Right renal pelvis (tissue), 4 donors: Measurements from ENCODE around the gene ZNF575. TPM values are rescaled to one million over a fixed set of nuclear protein-coding genes. Genes with fewer than 3 reads are reported as not detected.

Source experiments
- DNase-seq, 4 donors: peaks; one replicate each; pipeline ENCODE4 v3.0.0-alpha.2; 2013; ENCODE audit warnings: low read depth in 4 of 4, low spot score in 3 of 4, missing footprints in 1 of 4
- polyA plus RNA-seq, 4 donors: library from polyadenylated mRNA; unstranded; fragments of 120-200 nt; gene quantifications; one replicate each; pipeline ENCODE4 v1.2.1, GENCODE V29; 2013; ENCODE audit not compliant: insufficient read length in 4 of 4

Gene ZNF575, protein sequence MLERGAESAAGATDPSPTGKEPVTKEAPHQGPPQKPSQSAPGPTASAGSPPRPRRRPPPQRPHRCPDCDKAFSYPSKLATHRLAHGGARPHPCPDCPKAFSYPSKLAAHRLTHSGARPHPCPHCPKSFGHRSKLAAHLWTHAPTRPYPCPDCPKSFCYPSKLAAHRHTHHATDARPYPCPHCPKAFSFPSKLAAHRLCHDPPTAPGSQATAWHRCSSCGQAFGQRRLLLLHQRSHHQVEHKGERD
- 1 to 10 TPM; 1.9 to 2.6 (median 2.0) TPM for polyA plus RNA-seq

DNA sequence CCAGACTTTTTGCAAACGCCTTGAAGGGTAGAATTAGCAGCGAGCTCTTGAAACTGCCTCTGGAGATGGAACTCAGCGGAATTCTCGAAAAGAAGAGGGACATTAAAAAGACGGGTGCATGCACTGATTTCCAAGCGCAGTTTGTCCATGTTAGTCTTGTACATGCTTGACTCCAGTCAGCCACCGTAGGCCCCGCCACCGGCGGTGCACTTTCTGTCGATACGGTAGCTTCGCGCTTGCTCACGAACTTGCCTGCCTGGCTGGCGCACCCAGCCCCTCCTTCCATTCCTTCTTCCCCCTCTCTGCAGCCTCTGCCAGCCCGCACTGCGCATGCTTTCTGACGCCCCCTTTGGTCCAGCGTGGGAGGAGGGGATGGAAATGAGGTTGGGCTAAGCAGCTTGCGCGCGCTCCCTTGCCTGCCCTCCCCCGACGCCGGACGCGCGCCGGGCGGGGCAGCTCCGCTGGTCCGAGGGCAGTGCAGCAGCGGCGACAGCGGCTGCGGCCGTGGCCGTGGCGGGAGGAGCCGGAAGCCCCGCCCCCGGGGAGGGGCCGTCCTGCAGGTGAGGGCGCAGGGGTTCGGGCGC lies at the start of gene ZNF575:
ZNF575 (plus strand) TSS at position 227 of the 584 bp plus-strand sequence. CDS start 1,235 bp downstream, outside the sequence.
- DNase-seq, result peak; percentile 91 to 96 (median 94)

- no peak for DNase-seq
Observed at GRCh38 chr19:43483281-43483680, 49.7 kb upstream of the ZNF575 start.

GRCh38 chr19:43485951-43486350 lies 47.0 kb upstream of the ZNF575 start:
- no peak for DNase-seq

DNA sequence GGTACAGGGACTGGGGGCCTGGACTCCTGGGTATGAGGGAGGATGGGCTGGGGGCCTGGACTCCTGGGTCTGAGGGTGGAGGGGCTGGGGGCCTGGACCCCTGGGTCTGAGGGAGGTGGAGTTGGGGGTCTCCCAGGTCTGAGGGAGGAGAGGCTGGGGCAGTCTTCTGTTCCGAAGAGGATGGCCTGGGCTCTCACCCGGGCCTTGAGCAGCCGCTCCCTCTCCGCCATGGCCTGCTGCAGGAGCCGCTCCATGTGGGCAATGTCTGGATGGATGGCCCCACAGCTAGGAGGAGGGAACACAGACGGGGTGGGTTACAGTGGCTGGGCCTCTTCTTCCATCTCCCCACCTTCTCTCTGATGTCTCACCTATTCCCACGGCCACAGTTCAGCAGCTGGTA lies 46.6 kb upstream of the ZNF575 start:
- DNase-seq, result no peak

DNA sequence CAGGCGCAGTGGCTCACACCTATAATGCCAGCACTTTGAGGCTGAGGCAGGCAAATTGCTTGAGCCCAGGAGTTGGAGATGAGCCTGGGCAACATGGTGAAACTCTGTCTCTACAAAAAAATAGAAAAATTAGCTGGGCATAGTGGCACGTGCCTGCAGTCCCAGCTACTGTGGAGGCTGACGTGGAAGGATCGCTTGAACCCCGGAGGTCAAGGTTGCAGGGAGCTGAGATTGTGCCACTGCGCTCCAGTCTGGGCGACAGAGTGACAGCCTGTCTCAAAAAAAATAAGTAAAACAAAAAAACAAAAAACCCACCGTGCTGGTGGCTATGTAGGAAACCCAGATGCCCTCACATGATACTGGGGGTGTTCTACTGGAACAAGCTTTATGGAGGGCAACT lies 44.8 kb upstream of the ZNF575 start:
- DNase-seq, result no peak

- DNase-seq, result no peak
Observed at GRCh38 chr19:43489310-43489709, 43.7 kb upstream of the ZNF575 start.

- DNase-seq, result no peak
Observed at GRCh38 chr19:43489979-43490599, 42.9 kb upstream of the ZNF575 start.

DNA sequence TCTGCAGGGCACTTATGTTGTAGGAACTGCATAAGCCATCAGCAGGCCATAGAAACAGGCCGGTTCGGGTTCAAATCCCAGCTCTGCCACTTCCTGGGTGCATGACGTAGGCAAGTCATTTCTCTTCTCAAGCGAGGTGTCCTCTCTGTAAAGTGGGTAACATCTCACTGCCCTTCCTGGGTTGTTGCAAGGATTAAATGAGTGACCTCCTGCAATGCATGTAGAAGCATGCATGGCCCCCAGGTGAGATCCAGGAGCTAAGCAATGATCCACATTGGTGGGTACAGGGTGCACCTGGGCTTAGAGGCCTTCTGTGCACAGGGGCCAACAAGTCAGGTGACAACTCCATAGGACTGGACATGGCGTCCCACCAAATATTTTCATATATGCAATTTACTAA lies 42.2 kb upstream of the ZNF575 start:
- DNase-seq, result no peak

DNA sequence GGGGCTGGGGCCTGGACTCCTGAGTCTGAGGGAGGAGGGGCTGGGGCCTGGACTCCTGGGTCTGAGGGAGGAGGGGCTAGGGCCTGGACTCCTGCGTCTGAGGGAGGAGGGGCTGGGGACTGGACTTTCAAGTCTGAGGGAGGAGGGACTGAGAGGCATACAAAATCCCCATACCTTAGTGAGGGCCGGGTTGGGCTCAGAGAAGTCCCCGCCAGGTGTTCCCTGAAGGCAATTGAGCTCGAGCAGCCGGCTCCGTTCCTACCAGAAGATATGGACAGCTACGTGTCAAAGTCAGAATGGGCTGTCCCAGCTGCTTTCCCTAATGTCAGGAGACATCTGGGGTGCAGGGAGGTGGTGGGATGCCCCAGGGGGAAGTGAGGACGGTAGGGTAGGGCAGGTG lies 37.9 kb upstream of the ZNF575 start:
- no peak for DNase-seq

- DNase-seq, result no peak
Observed at GRCh38 chr19:43496960-43497359, 36.0 kb upstream of the ZNF575 start.

DNA sequence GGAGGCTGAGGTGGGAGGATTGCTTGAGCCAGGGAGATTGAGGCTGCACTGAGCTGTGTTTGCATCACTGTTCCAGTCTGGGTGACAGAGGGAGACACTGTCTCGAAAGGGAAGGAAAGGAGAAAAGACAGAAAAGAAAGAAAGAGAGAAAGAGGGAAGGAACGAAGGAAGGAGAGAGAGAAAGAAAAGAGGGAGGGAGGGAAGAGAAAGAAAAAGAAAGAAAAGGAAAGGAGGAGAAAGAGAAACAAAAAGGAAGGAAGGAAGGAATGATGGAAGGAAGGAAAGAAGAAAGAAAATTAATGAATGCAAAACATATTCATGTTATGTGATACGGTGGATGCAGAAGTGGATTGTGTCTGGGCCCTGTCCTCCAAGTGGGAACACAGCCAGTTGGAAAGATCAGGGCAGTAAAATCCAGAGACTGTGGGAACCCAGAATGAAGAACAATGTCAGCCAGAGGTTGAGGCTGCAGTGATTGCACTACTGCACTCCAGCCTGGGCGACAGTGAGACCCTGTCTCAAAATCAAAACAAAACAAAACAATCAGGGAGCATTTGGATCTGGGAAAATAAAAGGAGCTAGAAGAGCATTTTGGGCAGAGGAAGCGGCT lies 34.6 kb upstream of the ZNF575 start:
- DNase-seq, result no peak

- no peak for DNase-seq
Observed at GRCh38 chr19:43499042-43499441, 33.9 kb upstream of the ZNF575 start.

GRCh38 chr19:43501661-43502418 lies 31.1 kb upstream of the ZNF575 start:
- DNase-seq, result no peak

- no peak for DNase-seq
Observed at GRCh38 chr19:43502419-43502976, 30.5 kb upstream of the ZNF575 start.

DNA sequence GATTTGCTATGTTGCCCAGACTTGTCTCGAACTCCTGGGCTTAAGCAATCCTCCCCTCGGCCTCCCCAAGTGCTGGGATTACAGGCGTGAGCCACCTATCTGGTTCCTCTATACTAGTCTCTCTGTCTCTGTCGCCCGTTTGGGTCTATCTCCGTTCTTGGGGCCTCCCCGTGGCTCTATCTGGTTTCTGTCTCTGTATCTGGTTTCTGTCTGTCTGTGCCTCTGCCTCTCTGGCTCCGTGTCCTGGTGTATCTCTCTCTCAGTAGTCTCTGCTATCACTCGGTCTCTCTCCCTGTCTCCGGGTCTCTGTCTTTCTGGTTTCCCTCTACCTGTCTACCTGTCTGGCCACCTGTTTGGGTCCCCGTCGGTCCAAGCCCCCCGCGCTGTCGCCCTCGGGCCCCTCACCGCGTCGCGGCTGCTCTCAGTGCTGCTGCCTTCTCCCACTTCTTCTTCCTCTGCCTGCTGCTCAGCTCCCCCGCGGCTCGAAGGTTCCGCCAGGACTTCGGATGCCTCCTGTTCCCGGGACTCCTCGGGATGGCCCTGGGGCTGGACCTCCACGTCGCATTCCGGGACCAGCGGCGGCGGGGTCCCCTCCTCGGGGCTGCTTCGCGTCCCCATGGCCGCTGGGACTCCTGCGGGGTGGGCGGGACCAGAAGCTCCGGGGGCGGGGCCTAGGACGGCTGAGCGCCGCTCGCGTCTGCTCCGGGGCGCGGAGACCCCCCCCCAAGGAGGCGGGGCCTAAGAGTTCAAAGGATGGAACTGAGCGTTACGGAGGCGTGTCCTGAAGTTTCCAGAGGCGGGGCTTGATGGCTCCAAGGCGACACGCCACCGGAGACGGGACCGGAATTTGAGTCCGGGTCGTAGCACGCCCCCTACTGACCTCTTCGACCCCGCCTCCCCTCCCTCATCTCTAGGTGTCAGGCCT lies 29.2 kb upstream of the ZNF575 start:
- peak; percentile 88 to 92 (median 89) for DNase-seq

DNA sequence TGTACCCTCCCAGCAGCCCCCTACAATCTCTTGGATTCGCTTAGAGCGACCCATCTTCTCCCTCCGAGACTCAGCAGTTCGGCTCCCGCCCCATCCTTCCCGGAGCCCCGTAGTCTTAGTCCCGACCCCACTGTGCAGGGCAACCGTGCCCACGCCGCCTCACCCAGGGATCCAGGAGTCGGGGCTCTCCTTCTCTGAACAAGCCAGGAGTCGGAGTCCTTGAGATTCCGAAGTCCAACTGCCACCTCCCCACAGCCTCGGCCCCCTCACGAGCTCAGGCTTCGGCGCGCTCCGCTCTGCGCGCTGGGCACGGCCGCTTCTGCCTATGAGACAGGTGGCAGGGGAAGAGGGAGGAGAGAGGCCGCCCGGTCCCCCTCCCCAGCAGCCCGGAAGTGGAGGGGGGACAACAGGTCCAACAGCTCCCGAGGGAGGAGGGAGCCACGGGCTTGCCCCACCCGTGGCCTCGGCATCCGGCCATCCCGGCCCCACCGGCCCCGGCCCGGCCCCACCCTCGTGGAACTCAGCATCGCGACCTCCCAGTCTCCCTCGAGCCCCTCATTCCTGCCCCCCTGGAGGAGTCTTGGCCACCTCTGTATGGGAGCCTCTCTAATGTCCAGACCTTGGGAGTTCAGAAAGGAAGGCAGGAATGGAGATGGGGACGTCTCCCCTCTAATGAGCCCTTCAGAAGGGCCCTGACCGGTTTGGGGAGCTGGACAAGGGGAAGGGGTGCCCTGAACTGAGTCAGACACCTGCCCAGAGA lies 28.4 kb upstream of the ZNF575 start, which contains the start of gene PHLDB3:
PHLDB3 (minus strand) TSS at position 321 of the 760 bp plus-strand sequence. CDS start 628 bp downstream, outside the sequence.
- no peak for DNase-seq

DNA sequence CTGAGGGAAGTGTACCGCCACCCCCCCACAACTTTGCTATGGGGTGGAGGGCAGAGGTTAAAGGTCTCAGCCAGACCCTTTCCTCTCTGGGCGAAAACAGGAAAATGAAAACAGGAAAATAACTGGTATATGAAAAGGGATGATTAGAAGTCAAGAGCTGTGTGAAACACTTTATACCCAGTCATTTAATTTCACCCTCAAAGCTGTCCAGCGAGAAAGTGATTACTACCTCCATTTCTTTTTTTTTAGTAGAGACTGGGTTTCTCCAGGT lies 27.9 kb upstream of the ZNF575 start:
- DNase-seq, result no peak

DNA sequence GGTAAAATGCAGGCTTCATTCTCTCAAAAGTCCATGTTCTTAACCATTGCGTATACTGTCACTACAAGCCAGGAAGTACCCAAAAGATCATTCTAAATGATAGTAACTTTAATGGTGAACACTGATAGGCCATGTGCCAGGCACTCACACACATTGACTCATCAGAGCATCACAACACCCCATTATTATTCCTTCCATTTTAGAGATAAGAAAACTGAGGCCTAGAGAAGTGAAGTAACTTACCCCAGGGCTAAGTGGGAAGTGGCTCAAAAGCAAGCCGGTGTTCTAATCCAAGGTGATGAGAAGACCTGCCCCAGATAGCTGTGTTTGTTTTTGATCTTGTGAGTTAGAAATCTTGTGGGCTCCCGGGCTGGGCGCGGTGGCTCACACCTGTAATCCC lies 27.0 kb upstream of the ZNF575 start:
- DNase-seq, result no peak

DNA sequence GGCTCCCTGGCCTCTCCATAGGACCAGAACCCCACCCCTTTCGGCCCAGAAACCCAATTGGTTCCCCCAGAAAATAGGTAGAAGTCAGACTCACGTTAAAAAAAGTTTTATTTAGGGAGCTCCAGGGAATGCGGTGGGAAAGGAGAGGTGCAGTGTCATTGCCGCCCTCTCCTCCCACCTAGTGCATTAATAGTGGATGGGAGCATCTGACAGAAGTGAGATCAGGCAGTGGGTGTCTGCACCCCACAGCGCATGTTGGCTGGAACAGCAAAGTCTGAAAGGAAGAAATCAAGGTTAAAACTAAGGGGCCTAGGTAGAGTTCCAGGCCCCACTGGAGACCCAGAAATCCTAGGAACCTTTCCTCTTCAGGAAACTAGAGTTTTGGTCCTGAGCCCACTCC lies 26.4 kb upstream of the ZNF575 start:
- DNase-seq, result no peak
